ENCODE measurements around the gene TNC.

The TNC gene

GRCh38 chr9:115015018-115015635, 102.8 kb downstream of the TNC start:
- in situ Hi-C loops (cut with HindIII; ENCODE audit: low sequenced_read_pairs), result loop anchor here (25.0 kb wide), 1 partner anchor 578 kb away; no protein-coding TSS in a partner anchor

- in situ Hi-C loops (cut with HindIII; ENCODE audit: low sequenced_read_pairs), result loop anchor here (25.0 kb wide), 1 partner anchor 577 kb away; no protein-coding TSS in a partner anchor
Measured at GRCh38 chr9:115014438-115014837, 103.5 kb downstream of the TNC start.

- in situ Hi-C loops (cut with HindIII; ENCODE audit: low sequenced_read_pairs), result loop anchor here (25.0 kb wide), 1 partner anchor 577 kb away; no protein-coding TSS in a partner anchor
Measured at GRCh38 chr9:115013998-115014397, 104.0 kb downstream of the TNC start.

GRCh38 chr9:115012486-115012885, 105.5 kb downstream of the TNC start:
- in situ Hi-C loops (cut with HindIII; ENCODE audit: low sequenced_read_pairs), result loop anchor here (25.0 kb wide), 1 partner anchor 575 kb away; no protein-coding TSS in a partner anchor

GRCh38 chr9:115010874-115011273, 107.1 kb downstream of the TNC start:
- in situ Hi-C loops (cut with HindIII; ENCODE audit: low sequenced_read_pairs), result loop anchor here (25.0 kb wide), 1 partner anchor 574 kb away; no protein-coding TSS in a partner anchor

- in situ Hi-C loops (cut with HindIII; ENCODE audit: low sequenced_read_pairs), result loop anchor here (5.0 to 25.0 kb wide), 3 partner anchors 96 to 571 kb away; no protein-coding TSS in a partner anchor
Measured at GRCh38 chr9:115008536-115009270, 109.3 kb downstream of the TNC start.

GRCh38 chr9:115006660-115007059, 111.3 kb downstream of the TNC start:
- in situ Hi-C loops (cut with HindIII; ENCODE audit: low sequenced_read_pairs), result loop anchor here (5.0 to 25.0 kb wide), 3 partner anchors 94 to 569 kb away; no protein-coding TSS in a partner anchor

- in situ Hi-C loops (cut with HindIII; ENCODE audit: low sequenced_read_pairs), result loop anchor here (5.0 to 25.0 kb wide), 3 partner anchors 93 to 568 kb away; no protein-coding TSS in a partner anchor
Measured at GRCh38 chr9:115005322-115005721, 112.6 kb downstream of the TNC start.

GRCh38 chr9:115004545-115004944, 113.4 kb downstream of the TNC start:
- in situ Hi-C loops (cut with HindIII; ENCODE audit: low sequenced_read_pairs), result loop anchor here (25.0 kb wide), 1 partner anchor 567 kb away; no protein-coding TSS in a partner anchor

- in situ Hi-C loops (cut with HindIII; ENCODE audit: low sequenced_read_pairs), result loop anchor here (25.0 kb wide), 1 partner anchor 565 kb away; no protein-coding TSS in a partner anchor
Measured at GRCh38 chr9:115002371-115003120, 115.4 kb downstream of the TNC start.

GRCh38 chr9:115000217-115000639, 117.7 kb downstream of the TNC start:
- in situ Hi-C loops (cut with HindIII; ENCODE audit: low sequenced_read_pairs), result loop anchor here (25.0 kb wide), 1 partner anchor 563 kb away; no protein-coding TSS in a partner anchor

GRCh38 chr9:114998326-114998725, 119.6 kb downstream of the TNC start:
- in situ Hi-C loops (cut with HindIII; ENCODE audit: low sequenced_read_pairs), result no loop called here

GRCh38 chr9:114995681-114996221, 122.2 kb downstream of the TNC start:
- in situ Hi-C loops (cut with HindIII; ENCODE audit: low sequenced_read_pairs), result no loop called here

GRCh38 chr9:114994768-114995167, 123.2 kb downstream of the TNC start:
- in situ Hi-C loops (cut with HindIII; ENCODE audit: low sequenced_read_pairs), result no loop called here

GRCh38 chr9:114991861-114992260, 126.1 kb downstream of the TNC start:
- in situ Hi-C loops (cut with HindIII; ENCODE audit: low sequenced_read_pairs), result no loop called here

- in situ Hi-C loops (cut with HindIII; ENCODE audit: low sequenced_read_pairs), result no loop called here
Measured at GRCh38 chr9:114990901-114991300, 127.1 kb downstream of the TNC start.

GRCh38 chr9:114989600-114990410, 128.2 kb downstream of the TNC start:
- in situ Hi-C loops (cut with HindIII; ENCODE audit: low sequenced_read_pairs), result no loop called here

- in situ Hi-C loops (cut with HindIII; ENCODE audit: low sequenced_read_pairs), result no loop called here
Measured at GRCh38 chr9:114988962-114989599, 128.9 kb downstream of the TNC start.

- in situ Hi-C loops (cut with HindIII; ENCODE audit: low sequenced_read_pairs), result no loop called here
Measured at GRCh38 chr9:114987116-114987515, 130.8 kb downstream of the TNC start.

Measured in endothelial cell of hepatic sinusoid (primary cell).